Epidermal melanocyte (primary cell): ENCODE measurements around the gene HOXB8.

Experiments
- DNase-seq: peaks from one replicate; pipeline ENCODE4 v3.0.0; 2011; ENCODE audit warnings: low spot score; ENCODE audit not compliant: insufficient read length

The HOXB8 gene

DNA sequence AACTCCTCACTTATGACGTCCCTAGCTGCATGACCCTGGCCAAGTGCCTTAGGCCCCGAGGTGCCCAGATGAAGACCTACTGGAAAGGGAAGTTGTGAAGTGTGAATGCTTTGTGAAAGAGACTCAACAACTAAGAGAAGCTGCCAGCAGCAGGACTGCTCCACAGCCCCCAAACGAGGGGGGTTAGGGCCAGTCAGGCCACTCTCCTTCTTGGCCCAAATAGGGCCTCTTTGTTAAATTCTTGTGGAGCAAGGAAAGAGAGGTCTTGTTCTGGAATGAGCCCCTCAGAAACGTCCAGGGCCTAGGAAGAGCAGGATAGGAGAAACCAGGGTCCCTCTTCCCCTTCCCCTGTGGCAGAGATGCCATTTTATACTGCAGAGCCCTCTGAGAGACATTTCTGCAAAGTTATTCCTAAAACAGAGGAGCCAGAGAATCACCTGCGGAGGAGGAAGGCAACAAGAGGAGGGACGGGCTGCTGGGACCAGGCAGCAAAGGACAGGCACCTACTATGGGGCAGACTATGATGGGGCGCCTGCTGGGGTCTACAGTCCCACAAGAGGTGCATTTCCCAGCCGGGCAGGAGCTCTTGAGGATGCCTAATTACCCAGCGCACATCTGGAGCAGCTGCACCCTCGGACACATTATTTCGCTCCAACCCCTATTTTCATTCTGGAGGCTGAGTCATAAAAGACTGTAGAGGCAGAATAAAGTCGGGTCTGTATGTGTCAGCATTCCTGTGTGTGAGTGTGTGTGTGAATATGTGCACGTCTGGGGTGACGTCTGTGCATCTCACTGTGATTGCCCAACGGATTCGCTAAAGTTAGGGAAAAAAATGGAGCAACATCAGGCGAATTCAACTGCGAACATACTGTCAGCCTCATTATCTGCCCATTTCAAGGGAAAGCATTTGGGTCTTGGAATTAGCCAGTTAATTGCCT lies 22.5 kb upstream of the HOXB8 start:
- no peak for DNase-seq

DNA sequence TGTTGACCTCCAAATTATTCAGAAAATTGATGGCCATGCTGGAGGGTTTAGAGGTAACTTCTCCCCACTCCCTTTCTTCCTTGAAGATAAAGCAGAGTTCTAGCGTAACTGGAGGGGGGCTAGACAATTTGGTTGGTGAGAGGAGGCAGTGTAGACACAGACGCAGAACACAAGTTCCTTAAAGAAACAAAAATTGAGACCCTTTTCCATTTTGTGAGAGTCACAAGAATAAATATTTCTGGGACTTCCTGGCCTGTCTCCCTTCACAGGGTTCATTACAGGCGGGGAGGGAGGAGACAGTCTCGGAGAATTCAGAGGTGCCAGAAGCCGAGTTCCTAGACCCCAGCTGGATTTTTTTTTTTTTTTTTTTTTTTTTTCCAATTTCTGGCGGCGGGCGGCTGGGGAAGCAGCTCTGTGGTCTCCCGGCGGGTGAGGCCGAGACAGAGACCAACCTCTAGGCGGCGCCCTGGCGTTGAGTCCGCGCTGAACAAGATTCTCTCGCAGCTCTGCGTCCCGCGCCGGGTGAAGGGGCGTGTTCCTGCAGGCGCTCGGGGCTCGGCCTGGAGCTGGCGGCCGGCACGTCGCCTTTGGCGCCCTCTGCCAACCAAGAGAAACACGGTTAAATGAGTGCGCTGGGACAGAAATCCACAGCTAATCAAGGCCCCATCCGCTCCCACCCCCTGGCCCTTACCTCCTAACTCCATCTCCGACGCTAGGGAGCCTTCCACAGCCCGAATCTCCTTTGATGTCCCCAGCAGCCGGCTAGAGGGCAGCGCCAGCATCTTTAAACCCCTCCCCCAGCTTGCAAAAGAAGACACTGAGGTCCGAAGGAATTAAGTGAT lies 21.3 kb upstream of the HOXB8 start:
- DNase-seq: no peak

DNA sequence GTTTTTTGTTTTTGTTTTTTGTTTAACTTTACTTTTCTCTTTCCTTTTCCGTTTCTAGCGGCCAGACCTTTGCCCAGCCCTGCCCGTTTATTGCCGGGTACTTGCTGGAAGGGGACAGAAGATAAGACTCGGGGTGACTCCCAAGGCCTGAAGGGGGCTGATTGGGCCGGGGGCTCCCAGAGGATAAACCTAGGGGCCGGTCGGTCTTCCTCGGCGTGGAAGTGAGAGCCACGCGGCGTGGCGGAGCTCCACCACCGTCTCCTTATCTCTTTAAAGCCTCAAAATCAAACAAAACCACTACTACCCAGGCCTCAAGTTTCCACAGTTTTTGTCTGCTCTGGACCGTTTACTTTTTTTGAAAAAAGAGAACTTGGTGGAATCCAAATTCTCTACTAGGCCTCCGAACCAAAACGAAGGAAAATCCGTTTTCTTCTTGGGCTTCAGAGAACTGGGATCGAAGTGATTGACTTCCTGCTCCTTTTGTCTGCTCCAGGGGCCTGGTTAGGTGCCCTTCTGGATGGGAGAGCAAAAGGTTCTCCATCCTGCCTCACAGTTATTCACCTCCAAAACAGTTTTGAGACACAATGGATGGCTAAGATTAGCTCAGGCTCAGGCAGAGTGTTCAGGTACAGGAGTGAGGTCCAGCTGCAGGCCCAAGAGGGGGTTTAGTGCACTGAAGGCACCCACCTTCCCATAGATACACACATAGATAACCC lies 19.6 kb upstream of the HOXB8 start:
- DNase-seq: no peak

DNA sequence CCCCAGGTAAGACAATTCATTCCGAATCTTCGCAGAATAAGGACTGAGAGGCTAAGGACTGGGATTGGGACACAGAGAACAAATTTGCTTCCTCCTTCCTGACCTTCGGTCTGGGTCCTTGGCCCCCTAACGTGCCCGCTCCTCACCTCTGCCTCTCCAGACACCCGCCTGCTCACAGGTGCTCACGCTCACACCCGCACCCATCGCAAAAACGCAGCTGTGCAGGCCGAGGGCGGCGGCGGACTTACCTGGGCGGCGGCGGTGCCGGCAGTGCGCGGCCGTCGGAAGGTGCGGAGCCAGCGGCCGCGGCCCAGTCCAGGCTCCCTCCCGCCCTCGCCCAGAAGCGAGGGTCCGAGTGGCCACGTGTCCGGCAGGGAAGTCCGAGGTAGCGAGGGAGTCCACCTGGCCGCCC lies 18.2 kb upstream of the HOXB8 start:
- DNase-seq: no peak

DNA sequence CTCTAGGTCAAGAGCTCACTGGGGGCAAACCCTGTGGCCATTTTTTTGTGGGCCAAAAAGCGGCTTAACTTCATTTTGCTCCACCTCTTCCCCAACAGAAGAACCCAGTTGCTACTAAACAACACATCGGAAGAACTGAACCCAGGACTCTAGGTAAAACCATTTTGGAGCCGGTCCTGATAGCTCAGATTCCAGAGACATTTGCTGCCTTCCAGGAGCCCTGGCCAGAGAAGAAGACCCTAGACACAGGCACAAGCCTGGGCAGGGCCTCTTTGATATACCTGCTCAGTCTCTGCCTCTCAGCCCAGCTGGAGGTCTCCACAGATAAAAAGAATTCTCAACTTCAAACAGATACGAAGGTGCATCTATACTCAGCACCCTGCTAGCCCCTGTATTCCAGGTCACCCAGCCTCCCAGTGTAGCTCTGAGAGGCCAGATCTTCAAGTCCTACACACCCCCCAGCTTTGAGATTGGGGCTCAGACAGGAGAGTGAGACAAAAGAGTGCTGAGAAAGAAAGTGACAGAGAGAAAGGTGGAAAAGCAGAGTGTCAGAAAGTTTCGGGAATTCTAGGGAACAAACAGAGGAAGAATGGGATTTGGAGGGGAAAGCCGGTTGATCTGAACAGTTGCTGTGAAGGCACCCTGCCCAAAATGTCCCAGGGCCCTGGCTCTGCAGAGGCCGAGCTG lies 17.6 kb upstream of the HOXB8 start:
- no peak for DNase-seq

DNA sequence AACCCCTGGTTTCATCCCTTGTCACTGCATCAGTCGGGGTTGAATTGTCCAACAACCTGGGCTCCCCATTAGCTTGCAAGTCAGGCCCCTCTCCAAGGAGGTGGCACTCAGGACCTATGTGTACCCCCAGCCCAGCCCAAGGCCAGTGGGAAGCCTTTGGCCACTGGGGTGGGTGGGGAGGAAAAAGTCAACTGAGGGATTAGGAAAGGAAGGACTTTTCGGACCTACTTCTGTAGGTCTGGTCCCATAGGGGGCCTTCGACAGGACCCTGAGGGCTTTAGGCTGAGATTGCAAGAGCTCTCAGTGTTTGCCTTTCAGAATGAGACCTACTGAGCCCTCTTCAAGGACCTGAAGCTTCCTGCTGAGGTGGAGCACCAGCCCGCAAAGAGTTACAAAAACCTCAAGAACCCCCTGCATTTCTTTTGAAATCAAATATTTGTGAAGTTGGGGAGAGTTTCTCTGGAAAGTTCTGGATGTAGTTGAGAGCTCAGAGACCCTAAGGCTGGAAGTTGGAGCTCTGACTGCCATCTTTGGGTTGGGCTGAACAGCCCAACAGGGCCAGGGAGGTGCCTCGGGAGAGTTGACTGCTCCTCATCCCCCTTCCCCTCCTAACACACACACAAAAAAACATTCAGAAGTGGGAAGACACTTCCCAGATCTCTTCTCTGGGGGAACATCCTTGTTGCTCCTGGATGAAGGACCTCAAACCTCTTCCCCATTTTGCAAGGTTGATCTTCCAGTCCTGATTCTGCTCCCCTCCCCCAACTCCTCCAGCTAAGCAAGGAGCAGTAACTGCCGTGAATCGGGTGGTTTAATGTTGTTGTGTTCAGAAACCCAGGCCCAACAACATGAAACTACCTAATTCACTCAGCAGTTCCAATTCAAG lies 16.8 kb upstream of the HOXB8 start:
- no peak for DNase-seq

DNA sequence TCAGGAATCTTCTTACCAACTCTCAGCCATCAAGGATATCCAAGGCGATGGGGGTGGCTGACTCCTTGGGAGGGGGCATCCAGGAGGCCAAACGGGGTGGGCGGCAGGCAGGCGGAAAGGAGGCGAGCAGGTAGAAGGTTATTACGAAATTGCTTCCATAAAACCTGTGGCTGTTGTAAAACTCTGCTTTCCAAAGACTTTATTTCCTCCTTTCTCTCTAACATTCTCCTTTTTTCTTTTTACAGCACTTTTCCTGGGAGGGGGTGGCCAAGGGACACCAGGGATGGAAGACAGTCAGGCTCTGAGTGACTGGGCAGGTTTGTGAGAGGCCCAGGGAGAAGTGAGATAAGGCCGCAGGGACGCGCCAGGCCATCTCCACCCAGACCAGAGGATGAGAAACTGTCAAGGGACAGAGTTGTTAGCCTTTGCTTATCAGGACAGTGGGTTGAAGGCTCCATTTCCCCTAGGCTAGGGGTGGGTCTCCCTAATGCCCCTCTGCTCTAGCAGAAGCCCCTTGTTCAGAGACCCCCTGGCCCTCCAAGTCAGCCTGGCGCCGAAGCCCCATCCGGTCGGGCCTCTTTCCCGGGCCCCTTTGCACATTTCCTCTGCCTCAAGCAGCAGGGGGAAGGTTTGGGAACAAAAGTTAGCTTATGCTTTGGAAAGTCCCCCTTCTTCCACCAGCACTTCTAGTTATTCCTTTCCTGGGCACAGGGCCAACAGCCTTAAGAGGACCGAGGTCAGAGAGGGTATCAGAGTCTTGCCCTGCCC lies 16.0 kb upstream of the HOXB8 start:
- no peak for DNase-seq

DNA sequence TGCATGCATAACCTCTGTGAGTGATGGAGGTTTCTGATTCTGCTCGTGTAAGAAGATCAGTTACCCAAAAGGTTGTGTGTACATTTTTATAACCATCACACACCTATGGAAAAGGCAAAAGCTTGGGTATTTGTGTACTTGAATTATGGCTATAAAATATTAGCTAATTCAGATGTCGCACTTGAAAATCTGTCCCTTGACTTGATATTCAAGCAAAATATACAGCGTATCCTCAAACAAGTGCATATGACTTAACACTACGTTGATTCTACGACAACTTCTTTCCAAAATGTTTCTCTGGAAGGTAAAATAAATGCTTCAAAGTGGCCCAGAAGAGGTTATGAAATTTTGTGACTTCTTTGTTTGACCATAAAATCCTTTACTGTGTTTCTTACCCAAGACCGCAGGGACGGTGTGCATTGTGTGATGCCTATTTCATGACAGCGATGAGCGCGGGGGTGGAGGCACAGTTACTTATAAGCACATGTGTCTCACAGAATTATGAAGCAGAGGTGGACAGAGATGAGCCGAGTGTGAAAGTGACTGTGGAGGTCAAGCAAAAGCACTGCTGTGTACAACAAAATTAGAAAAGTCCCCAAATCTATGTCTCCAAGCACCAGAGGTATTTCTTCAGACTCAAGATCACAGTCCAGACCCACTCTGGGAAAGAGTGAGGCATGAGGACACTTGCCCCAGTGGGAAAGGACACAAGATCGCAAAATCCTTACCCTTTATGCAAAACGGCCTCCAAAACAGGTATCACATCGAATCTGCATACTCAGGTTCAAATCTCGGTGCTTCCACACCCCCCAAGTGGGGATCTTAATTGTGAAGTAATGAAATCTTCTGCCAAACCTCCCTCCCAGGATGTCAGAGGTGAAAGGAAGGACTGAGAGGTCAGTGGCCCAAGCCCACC lies 15.2 kb upstream of the HOXB8 start:
- DNase-seq: no peak

DNA sequence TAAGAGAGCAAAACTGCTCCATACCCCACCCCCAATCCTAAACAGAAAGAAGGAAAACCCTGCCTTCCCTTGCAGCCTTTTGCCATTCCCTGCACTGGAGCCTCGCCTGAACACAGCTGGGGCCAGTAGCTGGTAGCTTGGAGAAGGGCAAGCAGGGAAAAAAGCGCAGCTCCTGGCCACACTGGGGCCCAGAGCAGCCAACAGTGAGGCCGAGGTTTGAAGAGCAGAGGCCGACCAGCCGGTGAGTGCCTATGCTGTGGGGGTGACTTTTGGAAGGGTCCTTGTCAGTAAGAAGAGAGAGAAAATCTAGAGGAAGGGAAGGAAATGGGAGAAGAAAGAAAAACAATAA lies 14.3 kb upstream of the HOXB8 start:
- DNase-seq: no peak

DNA sequence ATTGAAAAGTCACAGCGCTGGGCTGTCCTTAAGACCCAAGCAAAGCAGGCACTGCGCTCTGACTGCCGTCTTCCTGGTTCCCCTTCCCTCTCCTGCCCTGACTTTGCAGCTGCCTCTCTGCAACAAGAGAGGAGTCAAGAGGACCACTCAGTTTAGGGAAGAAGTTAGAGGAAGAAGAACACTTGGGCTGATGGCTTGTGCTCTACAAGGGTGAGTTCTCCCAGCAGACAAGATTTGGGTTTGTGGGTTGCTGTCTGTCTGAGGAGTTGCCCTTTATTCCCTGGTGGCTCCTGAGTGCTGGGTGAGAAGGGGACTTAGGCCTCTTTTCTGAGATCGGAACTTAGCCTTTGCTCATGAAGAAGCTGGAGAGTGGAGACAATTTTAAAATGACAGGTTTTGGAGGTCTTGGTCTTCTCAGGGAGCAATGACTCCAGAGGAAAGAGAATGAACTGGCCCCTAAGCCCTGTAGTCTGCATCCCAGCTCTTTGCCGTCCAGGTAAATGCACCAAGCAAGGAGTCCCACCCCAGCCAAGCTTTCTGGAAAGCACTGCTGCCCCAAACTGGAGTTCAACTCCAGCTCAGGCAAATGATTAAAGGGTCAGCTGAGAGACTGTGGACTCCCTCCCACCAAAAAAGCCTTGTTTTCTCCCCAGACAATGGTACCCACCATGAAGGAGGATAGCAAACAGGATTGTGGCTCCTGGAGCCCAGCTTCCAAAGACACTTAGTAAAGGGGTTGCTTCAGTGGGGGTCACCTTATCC lies 13.7 kb upstream of the HOXB8 start:
- DNase-seq: no peak

DNA sequence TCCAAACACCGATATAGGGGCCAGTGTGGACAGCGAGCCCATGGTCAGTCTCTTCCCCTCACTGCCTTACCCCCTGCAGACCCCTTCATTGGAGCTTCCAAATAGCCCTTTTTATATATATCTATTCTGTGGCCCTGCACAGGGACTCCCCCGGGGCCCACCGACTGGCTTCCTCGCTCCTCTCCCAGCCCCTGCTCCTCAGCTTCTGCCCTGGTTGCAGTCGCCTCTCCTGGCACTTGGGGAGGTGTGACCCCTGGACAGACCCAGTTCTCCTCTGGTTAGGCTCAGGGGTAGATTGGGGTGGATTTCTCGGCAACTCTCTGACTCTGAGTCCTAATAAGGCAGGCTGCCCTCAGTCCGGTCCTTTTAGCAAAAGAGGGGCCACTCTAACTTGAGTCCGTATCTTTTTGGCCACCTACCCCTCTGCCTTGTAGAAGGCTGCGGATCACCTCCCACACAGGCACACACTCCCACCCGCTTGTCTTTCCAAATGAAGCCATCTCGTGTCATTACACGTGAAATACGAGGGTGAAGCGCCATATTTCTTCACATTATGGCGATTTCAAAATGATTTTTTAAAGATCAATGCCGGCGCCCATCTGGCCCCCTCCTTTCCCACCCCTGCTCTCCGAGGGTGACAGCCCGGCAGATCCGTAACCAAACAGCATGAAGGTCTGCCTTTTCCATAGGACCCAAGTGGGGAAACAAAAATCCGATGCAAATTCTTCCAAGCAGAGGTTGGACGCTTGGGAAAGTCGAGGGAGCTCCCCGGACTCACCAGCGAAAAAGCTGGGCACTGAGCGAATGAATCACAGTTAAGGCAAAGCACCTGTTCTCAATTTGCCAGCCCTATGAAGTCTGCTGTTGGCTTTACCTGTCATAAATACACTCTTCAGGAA lies 12.8 kb upstream of the HOXB8 start:
- no peak for DNase-seq

DNA sequence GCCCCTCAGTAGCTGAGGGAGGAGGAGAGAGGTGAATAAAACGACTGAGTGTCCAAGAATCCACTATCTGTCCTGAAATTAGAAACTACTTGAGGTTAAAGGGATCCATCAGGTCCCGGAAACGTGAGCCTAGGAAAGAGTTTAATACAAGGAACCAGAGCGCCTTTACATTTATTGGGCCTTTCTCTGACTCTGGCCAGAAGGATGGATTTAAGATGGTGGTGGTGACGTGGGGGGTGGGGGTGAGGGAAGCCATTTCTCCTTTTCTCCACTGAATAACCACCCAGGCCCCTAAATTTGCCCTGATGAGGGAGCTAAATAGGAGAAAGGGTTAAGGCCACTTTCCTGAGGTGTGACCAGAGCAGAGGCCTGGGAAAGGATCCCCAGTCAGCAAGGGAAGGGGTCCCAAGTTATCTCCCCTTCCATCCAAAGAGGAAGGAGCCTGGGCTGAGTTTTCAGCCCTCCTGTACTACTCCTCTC lies 12.1 kb upstream of the HOXB8 start:
- DNase-seq: no peak

DNA sequence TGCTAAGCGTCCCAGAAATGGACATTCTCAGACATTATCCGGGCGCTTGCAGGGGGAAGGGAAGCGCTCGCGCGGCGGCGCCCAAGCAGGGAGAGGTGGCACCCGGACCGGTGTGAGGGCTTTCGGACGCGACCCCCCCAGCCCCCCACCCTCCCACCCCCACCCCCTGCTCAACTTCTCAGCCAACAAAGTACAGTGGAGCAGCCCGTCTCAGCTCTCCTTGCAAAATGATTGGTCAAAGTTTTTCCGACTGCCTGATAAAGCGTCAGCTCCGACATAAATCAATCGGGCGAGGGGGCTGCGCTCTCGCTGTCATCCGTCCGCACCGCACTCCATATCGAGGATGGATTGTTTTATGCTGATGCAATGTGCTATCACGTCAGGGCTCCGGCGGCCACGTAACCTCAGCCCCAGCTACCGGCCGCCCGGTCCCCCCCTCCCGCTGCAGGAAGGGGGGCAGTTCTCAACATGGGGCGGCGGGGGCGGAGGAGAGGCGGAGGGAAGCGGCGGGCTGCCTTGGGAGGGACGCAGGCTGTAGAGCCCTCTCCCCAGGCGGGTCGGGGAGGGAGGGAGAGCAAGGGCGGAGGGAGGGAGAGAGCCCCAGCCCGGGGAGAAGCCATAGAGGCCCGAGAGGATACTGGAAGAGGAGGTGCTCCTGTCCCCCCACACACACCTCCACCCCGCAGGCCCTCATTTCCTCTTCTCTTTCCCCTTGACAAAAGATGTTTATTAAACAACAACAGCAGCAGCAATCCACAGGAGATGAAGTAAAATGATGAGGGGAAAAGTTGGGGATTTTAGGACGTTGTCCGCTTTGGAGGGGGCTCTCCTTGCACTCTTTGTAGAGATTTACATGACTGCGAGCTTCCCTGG lies 11.4 kb upstream of the HOXB8 start, which contains the start of gene HOXB9:
TSS of gene HOXB9 (minus strand) at position 114 of the 873 bp plus-strand sequence. CDS start at position 25, 89 bp downstream.
- no peak for DNase-seq

DNA sequence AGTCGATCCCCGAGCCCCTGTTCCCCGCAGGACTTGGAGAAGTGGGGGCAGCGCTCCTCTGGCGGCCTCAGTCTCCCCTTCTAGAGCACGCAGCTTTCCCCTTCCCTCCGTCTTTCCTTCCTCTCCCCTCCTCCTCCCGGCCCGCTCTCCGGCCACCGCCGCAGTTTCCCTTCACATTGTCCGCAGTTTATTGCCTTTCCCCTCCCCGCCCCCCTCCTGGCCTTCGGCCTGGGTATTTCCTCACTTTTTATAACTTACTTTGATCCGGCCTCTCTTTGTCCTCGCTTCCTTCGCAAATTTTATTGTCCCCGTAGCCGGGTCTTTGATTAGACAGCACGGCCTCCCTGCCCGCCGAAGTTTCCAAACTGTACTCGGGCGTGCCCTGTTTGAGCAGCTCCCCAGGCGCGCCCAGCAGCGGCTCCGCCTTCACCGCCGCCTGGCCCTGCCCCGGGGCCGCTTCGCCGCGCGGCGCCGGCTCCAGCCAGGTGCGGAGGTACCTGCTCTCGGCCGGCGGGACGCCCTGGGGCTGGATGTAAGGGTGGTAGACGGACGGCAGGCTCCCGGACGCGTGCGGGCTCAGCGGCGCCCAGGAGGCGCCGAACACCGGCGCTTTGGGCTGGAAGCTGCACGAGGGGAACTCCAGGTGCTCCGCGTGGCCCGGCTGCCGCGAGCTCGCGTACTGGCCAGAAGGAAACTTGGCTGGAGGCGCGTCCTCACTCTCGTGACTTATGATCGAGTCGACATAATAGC lies 10.6 kb upstream of the HOXB8 start:
- DNase-seq: no peak
